HG03196 (cell line): ENCODE measurements around the gene LKAAEAR1.
"Not testable (repeated sequence)": the region's sequence is repeated elsewhere in the genome, so short reads cannot be mapped to it uniquely, and the experiment has no call there.

ENCODE experiments used
- ATAC-seq: cut with Tn5 transposase; IDR thresholded peaks from one replicate; pipeline ENCODE4 v1.9.1; 2021; ENCODE audit not compliant: unreplicated experiment

Gene LKAAEAR1

DNA sequence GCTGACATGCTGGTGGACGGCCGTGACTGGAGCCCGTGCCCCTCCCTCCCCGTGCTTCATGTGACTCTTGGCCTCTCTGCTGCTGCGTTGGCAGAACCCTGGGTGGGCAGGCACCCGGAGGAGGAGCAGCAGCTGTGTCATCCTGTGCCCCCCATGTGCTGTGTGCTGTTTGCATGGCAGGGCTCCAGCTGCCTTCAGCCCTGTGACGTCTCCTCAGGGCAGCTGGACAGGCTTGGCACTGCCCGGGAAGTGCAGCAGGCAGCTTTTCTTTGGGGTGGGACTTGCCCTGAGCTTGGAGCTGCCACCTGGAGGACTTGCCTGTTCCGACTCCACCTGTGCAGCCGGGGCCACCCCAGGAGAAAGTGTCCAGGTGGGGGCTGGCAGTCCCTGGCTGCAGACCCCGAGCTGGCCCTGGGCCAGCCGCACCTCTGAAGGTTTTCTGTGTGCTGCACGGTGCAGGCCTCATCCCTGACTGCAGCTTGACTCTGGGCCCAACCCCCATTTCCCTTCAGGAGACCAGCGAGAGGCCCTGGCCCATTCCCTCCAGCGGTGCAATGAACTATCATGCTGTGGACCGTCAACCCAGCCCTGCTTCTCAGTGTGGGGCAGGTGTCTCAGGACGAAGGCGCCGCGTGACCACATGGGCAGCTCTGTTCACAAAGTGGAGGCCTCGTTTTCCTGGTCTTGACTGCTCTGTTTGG is 15.0 kb upstream of the LKAAEAR1 start:
- ATAC-seq, result no peak

DNA sequence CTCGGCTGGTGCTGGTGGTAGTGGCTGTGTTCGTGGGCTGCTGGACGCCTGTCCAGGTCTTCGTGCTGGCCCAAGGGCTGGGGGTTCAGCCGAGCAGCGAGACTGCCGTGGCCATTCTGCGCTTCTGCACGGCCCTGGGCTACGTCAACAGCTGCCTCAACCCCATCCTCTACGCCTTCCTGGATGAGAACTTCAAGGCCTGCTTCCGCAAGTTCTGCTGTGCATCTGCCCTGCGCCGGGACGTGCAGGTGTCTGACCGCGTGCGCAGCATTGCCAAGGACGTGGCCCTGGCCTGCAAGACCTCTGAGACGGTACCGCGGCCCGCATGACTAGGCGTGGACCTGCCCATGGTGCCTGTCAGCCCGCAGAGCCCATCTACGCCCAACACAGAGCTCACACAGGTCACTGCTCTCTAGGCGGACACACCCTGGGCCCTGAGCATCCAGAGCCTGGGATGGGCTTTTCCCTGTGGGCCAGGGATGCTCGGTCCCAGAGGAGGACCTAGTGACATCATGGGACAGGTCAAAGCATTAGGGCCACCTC is 14.3 kb upstream of the LKAAEAR1 start:
- ATAC-seq, result no peak

DNA sequence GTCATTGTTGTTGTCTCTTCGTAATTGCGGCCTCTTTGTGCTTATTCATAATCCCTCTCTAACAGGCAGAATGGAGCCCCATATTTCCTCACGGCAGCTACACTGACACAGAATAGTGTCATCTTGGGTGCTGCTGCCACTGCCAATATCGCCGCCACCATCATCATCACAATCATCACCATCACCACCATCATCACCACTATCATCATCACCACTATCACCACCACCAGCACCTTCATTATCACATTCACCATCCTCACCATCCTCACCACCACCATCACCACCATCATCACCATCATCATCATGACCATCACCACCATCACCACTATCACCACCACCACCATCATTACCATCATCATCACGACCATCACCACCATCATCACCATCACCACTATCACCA is 12.3 kb upstream of the LKAAEAR1 start:
- ATAC-seq, result no peak

DNA sequence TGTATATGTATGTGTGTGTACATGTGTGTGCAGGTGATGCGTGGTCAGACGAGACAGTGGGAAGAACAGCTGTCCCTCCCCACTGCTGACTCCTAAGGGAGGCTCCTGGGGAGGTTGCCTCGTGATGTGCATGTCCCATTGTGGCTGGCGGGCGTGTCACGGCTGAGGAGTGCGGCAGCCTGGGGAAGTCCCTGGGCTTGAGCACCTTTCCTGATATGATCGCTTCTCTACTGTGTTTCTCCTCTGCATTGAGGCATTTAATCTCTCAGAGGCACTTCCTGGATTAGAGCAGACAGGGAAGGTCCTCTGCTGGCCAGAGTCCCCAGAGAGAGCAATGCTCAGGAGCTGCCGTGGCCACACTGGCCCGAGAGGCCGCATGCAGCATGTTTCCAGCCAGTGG is 11.7 kb upstream of the LKAAEAR1 start:
- ATAC-seq, result no peak

DNA sequence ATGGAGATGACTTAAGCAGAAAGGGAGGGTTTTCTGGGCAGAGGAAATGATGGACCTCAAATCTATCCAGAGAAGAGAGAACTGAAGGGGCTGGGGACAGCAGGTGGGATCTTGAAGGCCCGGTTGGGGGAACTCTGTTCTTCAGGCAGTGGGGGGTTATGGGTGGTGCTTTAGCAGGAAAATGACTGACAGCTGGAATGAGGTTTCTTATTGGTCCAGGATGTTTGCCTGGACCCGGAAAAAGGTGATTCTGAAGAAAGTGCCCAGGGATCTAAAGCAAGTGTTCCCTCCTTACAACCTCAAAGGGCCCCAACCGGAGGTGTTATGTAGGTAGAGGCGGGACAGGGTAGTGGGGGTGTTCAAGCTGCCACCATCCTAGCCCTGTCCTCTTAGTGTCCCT is 11.3 kb upstream of the LKAAEAR1 start:
- no peak for ATAC-seq

DNA sequence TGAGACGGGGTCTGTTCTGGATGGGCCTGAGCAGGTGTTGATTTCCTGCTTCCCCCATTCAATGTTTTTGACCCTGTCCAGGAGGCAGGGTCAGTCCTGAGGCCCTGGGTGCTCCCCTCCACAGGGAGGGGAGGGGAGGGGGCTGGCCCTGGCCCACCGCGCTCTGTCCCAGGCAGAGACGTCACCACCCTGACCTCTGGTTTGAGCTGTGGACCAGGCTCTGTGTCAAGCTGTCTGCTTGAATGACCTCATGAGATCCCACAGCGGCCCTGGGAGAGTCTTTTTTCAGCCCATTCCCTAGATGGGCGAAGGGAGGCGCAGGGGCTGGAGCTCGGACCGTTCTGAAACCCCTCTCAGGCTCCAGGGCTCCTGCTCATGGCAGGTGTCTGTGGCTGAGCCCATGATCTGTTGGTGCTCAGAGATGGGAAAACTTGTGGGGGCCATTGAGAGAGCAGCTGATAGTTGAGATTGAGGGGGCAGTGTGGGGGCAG is 8.9 kb upstream of the LKAAEAR1 start:
- no peak for ATAC-seq

DNA sequence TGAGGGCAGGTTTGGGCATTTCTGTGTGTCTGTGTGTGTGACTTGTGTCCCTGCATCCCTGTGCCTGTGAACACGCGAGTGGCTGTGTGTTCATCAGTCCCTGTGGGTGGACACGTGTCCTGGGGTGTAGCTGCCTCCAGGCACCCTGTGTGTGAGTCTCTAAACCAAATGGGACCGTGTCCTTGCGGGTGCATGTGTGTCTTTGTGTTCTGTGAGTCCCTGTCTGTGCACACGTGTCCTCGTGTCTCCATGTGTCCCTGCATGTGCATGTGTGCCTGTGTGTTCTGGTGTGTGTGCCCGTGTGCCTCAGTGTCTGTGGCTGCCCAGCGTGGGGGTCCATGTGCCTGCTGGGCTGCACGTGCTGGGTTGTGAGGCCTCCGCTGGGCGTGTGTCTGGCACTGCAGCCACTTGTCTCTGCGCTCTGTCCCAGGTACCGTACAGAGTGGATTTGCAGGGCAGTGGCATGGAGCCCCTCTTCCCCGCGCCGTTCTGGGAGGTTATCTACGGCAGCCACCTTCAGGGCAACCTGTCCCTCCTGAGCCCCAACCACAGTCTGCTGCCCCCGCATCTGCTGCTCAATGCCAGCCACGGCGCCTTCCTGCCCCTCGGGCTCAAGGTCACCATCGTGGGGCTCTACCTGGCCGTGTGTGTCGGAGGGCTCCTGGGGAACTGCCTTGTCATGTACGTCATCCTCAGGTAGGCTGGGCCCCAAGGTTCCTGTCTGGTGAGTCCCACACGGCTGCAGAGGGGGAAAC is 8.2 kb upstream of the LKAAEAR1 start:
- ATAC-seq, result no peak

DNA sequence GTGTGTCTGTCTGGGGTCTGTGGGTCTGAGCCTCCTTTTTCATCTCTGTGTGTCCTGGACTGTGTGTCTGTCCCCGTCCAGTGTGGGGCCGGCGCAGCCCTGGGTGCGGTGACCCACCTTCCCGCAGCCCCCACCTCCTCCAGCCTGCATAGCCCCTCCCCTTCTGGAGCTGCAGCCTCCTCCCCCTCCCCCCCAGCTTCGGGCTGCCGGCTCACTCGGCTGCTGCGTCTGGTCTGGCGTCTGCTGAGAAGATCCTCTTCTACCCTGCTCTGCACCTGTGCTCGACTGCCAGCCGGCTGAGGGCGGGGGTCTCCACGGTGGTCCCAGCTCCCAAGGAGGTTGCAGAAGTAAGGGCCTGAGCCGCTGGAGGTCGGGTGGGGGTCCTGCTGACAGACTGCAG is 7.6 kb upstream of the LKAAEAR1 start:
- no peak for ATAC-seq

DNA sequence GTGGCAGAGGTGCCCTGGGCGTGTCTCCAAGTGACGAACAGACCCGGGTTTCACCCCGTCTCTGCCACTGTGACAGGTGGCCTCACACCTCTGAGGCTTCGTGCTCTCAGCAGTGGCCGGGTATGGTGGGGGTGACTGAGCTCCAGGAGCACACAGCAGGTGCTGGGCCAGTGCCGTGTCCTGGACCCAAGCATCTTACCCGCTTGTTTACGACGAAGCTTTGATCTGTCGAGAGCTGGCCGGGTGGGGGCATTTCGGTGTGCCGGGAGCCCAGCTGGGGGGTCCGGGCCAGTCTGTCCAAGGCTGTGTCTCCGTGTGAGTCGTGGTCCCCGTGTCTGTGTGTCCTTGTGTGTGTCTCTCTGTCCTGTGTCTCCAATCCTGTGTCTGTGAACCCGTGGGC is 7.1 kb upstream of the LKAAEAR1 start:
- no peak for ATAC-seq

DNA sequence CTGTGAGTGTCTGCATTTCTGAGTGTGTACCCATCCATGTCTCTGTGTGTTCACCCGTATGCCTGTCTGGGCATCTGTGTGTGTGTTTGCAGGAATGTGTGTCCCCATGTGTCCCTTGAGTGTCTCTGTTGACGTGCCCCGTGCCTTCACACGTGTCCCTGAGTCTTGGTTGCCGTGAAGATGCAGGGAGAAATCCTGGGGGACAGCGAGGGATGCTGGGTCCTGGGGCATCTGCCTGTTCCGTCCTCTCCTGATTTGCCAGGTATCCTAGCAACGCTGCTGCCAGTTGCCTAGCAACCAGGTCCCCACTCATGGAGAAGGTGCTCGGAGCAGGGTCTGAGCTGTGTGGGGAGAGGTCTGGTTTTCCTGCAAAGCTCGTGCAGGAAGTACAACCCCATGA is 6.0 kb upstream of the LKAAEAR1 start:
- no peak for ATAC-seq

DNA sequence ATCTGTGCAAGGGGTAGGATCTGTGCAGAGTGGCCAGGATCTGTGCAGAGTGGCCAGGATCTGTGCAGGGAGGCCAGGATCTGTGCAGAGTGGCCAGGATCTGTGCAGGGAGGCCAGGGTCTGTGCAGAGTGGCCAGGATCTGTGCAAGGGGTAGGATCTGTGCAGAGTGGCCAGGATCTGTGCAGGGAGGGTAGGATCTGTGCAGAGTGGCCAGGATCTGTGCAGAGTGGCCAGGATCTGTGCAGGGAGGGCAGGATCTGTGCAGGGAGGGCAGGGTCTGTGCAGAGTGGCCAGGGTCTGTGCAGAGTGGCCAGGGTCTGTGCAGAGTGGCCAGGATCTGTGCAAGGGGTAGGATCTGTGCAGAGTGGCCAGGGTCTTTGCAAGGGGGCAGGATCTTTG is 4.4 kb upstream of the LKAAEAR1 start:
- not testable (repeated sequence) for ATAC-seq

DNA sequence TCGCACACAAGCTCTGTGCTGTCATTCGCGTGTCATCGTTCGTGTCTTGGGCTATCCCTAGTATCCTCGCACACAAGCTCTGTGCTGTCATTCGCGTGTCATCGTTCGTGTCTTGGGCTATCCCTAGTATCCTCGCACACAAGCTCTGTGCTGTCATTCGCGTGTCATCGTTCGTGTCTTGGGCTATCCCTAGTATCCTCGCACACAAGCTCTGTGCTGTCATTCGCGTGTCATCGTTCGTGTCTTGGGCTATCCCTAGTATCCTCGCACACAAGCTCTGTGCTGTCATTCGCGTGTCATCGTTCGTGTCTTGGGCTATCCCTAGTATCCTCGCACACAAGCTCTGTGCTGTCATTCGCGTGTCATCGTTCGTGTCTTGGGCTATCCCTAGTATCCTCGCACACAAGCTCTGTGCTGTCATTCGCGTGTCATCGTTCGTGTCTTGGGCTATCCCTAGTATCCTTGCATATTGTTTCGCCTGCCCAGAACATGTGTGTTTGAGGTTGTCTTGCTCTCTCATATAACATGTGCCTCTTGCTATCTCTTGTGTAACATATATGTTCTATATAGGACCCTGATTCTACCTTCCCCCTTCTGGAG is 3.1 kb upstream of the LKAAEAR1 start:
- ATAC-seq, result not testable (repeated sequence)

DNA sequence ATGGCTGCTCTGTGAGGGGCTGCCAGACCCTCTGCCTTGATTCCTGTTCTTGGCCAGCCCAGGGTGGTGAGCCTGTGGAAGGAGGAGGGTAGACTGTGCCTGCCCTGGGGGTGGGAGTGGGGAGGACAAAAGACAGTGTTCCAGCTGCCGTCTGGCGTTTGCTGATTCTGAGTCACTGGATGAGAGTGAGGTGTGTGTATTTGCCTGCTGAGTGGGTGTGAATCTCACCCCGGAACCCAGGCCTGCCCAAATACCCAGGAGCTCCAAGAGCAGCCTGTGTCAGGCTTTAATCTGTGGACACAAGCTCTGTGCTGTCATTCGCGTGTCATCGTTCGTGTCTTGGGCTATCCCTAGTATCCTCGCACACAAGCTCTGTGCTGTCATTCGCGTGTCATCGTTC is 2.6 kb upstream of the LKAAEAR1 start:
- ATAC-seq, result no peak

DNA sequence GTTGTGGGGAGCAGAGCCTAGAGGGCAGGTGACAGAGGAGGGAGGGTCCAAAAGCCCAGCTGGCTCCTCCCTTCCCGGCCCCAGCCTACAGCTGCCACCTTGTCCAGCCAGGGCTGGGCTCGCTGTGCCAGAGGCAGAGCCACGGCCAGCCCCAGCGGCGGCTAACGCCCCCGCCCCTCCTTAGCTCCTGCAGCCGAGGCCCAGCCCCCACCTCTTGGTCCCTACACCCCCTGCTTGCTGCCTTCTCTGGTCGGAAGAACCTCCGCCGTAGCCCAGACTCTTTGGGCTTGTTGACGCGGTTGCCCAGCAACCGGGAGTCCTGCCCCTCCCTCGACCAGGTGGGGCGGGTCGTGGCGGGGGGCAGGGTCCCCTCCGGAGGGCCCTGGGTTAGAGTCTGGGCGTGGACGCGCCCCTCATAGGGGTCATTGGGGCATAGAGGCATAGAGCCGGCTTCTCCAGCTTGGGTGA is 521 bp upstream of the LKAAEAR1 start:
- ATAC-seq, result no peak

DNA sequence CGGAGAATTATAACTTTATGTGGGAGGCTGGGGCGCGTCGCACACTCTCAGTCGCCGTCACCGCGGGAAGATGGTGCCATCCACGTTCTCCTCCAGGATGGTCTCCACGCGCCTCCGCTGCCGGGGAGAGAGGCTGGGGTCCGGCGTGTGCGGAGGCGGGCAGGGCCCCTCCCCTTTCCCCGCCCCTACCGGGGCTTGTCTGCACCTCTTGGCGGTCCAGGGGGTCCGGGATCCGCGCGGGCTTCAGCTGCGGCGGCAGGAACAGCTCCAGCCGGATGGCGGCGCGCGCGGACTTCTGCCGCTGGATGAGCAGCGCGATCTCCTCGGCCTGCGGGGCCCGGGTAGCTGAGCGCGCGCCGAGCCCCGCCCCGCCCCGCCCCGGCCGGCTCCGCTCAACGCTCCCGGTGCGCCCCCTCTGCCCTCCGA is 807 bp downstream of the LKAAEAR1 start:
- ATAC-seq, result no peak

DNA sequence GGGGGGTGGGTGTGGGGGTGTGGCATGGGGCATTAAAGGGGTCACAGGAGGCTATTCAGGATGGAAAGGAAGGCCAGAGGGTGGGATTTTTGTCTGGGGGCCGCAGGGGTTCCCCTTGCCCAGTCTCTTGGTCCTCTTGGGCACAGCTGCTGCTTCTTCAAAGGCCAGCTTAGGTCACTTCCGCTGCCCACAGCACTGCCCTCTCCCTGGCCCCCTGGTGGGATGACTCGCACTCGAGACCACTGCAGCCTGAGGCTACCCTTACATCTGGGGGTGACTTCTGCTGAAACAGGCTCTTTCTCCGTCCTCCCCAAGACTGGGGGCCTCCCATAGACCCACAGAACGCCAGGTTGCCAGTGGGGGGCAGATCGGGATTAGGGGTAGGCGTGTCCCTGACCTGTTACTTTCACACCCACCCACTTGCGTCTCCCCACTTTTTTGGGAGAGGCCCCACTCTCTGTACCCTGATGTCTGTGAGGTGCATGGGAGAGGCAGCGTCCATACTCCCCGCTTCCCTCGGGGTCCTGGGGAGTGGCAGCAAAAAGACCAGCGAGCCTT is 1.3 kb downstream of the LKAAEAR1 start:
- no peak for ATAC-seq

DNA sequence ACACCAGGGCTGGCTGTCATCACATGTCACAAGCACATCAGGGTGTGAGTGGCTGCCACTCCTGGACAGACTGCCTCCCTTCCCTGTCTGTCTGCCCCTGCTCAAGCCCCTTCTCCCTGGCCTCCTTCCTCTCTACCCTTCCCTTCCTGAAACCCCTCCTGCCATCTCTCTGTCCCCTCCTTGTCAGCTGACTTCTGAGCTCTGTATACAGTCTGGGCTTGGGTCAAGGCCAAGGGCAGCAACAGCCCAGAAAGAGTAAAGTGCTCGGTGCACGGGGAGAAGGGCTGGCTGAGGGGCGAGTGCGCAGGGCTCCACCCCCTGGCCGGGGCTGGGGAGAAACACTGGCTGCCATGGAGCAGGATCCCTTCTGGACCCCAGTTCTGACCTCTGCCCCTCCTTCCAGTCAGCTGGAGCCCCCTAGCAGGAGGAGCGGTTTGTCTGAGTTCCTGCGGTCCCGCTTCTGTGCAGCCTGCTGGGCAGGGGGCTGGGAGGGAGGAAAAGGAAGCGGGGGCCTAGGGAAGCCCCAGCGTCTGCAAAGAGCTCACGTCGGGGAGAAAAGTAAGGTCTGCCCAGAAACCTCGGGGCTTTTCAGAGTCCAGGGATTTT is 2.0 kb downstream of the LKAAEAR1 start:
- no peak for ATAC-seq

DNA sequence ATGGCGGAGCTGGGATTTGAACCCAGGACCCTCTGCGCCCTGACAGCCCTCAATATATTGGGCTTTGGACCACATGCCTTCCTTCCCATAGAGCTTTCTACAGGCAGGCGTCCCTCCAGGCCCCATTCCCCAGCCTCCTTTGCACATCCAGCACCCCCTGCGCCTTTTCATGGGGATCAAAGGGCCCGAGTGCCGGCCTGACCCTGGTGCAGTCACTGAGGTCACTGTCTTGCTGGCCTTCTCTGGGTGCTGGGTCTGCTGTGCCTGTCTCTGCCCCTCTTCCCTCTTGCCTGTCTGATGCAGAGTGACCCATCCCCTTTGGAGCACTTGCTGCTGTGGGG is 2.6 kb downstream of the LKAAEAR1 start:
- ATAC-seq, result no peak

DNA sequence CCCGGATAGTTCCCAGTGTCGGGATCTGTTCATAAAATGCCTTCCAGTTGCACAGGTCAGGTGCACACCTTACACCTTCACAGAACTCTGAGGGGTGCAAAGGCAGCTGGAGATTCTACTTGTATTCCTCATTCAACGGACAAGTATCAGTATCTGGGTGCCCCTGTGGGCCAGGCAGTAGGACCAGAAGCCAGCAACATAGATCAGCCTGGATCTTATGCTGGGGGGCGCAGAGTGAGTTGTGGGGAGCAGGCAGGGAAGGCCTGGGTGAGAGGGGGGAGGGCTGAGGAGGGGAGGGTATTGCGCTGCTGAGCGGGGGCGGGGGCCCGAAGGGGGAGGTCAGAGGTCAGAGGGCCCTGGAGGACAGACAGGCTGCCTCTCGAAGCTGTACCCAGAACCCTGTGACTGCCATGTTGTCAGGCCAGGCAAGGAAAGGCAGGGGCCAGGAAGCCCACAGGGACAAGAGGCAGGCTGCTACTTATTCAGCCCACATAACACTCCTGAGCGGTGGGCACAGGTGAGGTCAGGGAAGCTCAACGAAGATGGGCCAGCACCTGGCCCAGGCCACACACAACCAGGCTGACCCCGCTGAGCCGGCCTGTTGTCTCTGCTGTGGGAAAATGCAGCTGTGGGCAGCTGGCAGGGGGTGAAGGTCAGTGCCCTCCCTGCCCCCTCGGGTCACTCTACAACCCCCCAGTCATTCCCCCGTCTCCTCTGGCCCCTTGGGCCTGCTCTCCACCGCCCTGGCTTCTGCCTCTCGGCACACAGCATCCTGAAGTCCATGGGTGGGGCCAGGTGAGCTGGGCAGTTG is 3.2 kb downstream of the LKAAEAR1 start:
- ATAC-seq, result no peak
